ENCODE results near the gene SH3RF3.
A peak's percentile ranks its signal among the peaks of the same experiment; 100 is the strongest.

SH3RF3 gene

GRCh38 chr2:109313343-109313742 lies 184.3 kb downstream of the SH3RF3 start:
- no peak for DNase-seq (ENCODE audit: low spot score)

- DNase-seq (ENCODE audit: low spot score): no peak
These were observed 187.1 kb downstream of the SH3RF3 start for GRCh38 chr2:109316091-109316490.

GRCh38 chr2:109317471-109318095 lies 188.6 kb downstream of the SH3RF3 start:
- DNase-seq (ENCODE audit: low spot score): no peak

- peak; percentile 93 for DNase-seq (ENCODE audit: low spot score)
These were observed 189.3 kb downstream of the SH3RF3 start for GRCh38 chr2:109318150-109318948.

GRCh38 chr2:109318949-109319342 lies 189.9 kb downstream of the SH3RF3 start:
- no peak for DNase-seq (ENCODE audit: low spot score)

GRCh38 chr2:109320195-109320922 lies 191.4 kb downstream of the SH3RF3 start:
- no peak for DNase-seq (ENCODE audit: low spot score)

GRCh38 chr2:109321570-109321969 lies 192.6 kb downstream of the SH3RF3 start:
- DNase-seq (ENCODE audit: low spot score): no peak

- DNase-seq (ENCODE audit: low spot score): peak; percentile 74
These were observed 193.1 kb downstream of the SH3RF3 start for GRCh38 chr2:109322111-109322510.

GRCh38 chr2:109322641-109323040 lies 193.6 kb downstream of the SH3RF3 start:
- DNase-seq (ENCODE audit: low spot score): no peak

GRCh38 chr2:109324861-109325260 lies 195.9 kb downstream of the SH3RF3 start:
- peak; percentile 79 for DNase-seq (ENCODE audit: low spot score)

GRCh38 chr2:109325570-109325969 lies 196.6 kb downstream of the SH3RF3 start:
- DNase-seq (ENCODE audit: low spot score): no peak

- DNase-seq (ENCODE audit: low spot score): no peak
These were observed 197.3 kb downstream of the SH3RF3 start for GRCh38 chr2:109326306-109326705.

- no peak for DNase-seq (ENCODE audit: low spot score)
These were observed 201.1 kb downstream of the SH3RF3 start for GRCh38 chr2:109330056-109330455.

GRCh38 chr2:109331081-109331480 lies 202.1 kb downstream of the SH3RF3 start:
- no peak for DNase-seq (ENCODE audit: low spot score)

GRCh38 chr2:109331896-109332848 lies 203.2 kb downstream of the SH3RF3 start:
- no peak for DNase-seq (ENCODE audit: low spot score)

GRCh38 chr2:109332880-109333279 lies 203.9 kb downstream of the SH3RF3 start:
- DNase-seq (ENCODE audit: low spot score): no peak

GRCh38 chr2:109333414-109334210 lies 204.6 kb downstream of the SH3RF3 start:
- DNase-seq (ENCODE audit: low spot score): no peak

- DNase-seq (ENCODE audit: low spot score): no peak
These were observed 206.7 kb downstream of the SH3RF3 start for GRCh38 chr2:109335631-109336176.

GRCh38 chr2:109336296-109336695 lies 207.3 kb downstream of the SH3RF3 start:
- DNase-seq (ENCODE audit: low spot score): no peak

- DNase-seq (ENCODE audit: low spot score): peak; percentile 47
These were observed 208.2 kb downstream of the SH3RF3 start for GRCh38 chr2:109337221-109337620.
